Measurements from ENCODE around the gene MTUS2.

DNA sequence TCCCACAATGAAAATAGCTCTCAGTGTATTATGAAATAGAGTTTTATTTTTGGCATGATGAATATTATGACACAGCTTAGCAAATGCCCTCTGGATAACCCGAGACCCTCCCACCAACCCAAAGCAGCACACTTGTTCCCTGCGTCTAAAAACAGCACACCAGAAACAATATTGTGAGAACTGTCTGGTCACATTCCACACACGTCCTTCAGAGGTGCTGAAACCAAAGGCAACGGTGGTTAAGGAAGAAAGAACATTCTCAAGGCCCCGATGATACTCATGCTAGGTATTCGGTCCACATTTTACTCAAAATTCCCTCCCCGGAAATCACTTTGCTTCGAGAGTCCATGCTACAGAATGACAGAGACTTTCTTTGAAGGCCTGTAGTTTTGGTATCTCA lies 618.6 kb downstream of the MTUS2 start:
- TF ChIP-seq, protein P1, sequence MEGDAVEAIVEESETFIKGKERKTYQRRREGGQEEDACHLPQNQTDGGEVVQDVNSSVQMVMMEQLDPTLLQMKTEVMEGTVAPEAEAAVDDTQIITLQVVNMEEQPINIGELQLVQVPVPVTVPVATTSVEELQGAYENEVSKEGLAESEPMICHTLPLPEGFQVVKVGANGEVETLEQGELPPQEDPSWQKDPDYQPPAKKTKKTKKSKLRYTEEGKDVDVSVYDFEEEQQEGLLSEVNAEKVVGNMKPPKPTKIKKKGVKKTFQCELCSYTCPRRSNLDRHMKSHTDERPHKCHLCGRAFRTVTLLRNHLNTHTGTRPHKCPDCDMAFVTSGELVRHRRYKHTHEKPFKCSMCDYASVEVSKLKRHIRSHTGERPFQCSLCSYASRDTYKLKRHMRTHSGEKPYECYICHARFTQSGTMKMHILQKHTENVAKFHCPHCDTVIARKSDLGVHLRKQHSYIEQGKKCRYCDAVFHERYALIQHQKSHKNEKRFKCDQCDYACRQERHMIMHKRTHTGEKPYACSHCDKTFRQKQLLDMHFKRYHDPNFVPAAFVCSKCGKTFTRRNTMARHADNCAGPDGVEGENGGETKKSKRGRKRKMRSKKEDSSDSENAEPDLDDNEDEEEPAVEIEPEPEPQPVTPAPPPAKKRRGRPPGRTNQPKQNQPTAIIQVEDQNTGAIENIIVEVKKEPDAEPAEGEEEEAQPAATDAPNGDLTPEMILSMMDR (IDR thresholded peaks at IDR 0.05; ENCODE audit: insufficient read depth, low read length, poor library complexity, severe bottlenecking), result no peak
- TF ChIP-seq EZH2phosphoT487 (conservative IDR thresholded peaks at IDR 0.05; ENCODE audit: low read length), result no peak

Data from SU-DHL-6 (cell line).